ENCODE data around the gene EBI3.
"Not testable (repeated sequence)": the region's sequence is repeated elsewhere in the genome, so short reads cannot be mapped to it uniquely, and the experiment has no call there.

EBI3 gene

GRCh38 chr19:4199699-4200293, 29.5 kb upstream of the EBI3 start:
- DNase-seq (ENCODE audit: low read depth in 3 of 3, low spot score in 1 of 3), result no peak

- no peak for DNase-seq (ENCODE audit: low read depth in 3 of 3, low spot score in 1 of 3)
Measured at GRCh38 chr19:4200940-4201542, 28.3 kb upstream of the EBI3 start.

GRCh38 chr19:4201798-4202197, 27.5 kb upstream of the EBI3 start:
- DNase-seq (ENCODE audit: low read depth in 3 of 3, low spot score in 1 of 3), result no peak

GRCh38 chr19:4206818-4207484, 22.4 kb upstream of the EBI3 start:
- DNase-seq (ENCODE audit: low read depth in 3 of 3, low spot score in 1 of 3), result no peak

GRCh38 chr19:4208385-4209094, 20.8 kb upstream of the EBI3 start:
- DNase-seq (ENCODE audit: low read depth in 3 of 3, low spot score in 1 of 3), result no peak

- no peak for DNase-seq (ENCODE audit: low read depth in 3 of 3, low spot score in 1 of 3)
Measured at GRCh38 chr19:4210166-4210731, 19.1 kb upstream of the EBI3 start.

- DNase-seq (ENCODE audit: low read depth in 3 of 3, low spot score in 1 of 3), result no peak
Measured at GRCh38 chr19:4213116-4213515, 16.2 kb upstream of the EBI3 start.

- DNase-seq (ENCODE audit: low read depth in 3 of 3, low spot score in 1 of 3), result no peak
Measured at GRCh38 chr19:4215807-4216206, 13.5 kb upstream of the EBI3 start.

GRCh38 chr19:4216846-4217245, 12.5 kb upstream of the EBI3 start:
- DNase-seq (ENCODE audit: low read depth in 3 of 3, low spot score in 1 of 3), result no peak

- DNase-seq (ENCODE audit: low read depth in 3 of 3, low spot score in 1 of 3), result no peak
Measured at GRCh38 chr19:4217429-4218264, 11.7 kb upstream of the EBI3 start.

- not testable (repeated sequence) for DNase-seq (ENCODE audit: low read depth in 3 of 3, low spot score in 1 of 3)
Measured at GRCh38 chr19:4218523-4218922, 10.8 kb upstream of the EBI3 start.

GRCh38 chr19:4220188-4220587, 9.1 kb upstream of the EBI3 start:
- DNase-seq (ENCODE audit: low read depth in 3 of 3, low spot score in 1 of 3), result no peak

- no peak for DNase-seq (ENCODE audit: low read depth in 3 of 3, low spot score in 1 of 3)
Measured at GRCh38 chr19:4224470-4224869, 4.9 kb upstream of the EBI3 start.

GRCh38 chr19:4225885-4226284, 3.4 kb upstream of the EBI3 start:
- no peak for DNase-seq (ENCODE audit: low read depth in 3 of 3, low spot score in 1 of 3)

- DNase-seq (ENCODE audit: low read depth in 3 of 3, low spot score in 1 of 3), result no peak
Measured at GRCh38 chr19:4227771-4228170, 1.6 kb upstream of the EBI3 start.

GRCh38 chr19:4228765-4229178, 551 bp upstream of the EBI3 start:
- no peak for DNase-seq (ENCODE audit: low read depth in 3 of 3, low spot score in 1 of 3)

- DNase-seq (ENCODE audit: low read depth in 3 of 3, low spot score in 1 of 3), result not testable (repeated sequence)
Measured at GRCh38 chr19:4230237-4230636, 914 bp downstream of the EBI3 start.

- not testable (repeated sequence) for DNase-seq (ENCODE audit: low read depth in 3 of 3, low spot score in 1 of 3)
Measured at GRCh38 chr19:4231521-4231920, 2.2 kb downstream of the EBI3 start.

GRCh38 chr19:4232139-4232538, 2.8 kb downstream of the EBI3 start:
- DNase-seq (ENCODE audit: low read depth in 3 of 3, low spot score in 1 of 3), result not testable (repeated sequence)

- no peak for DNase-seq (ENCODE audit: low read depth in 3 of 3, low spot score in 1 of 3)
Measured at GRCh38 chr19:4232614-4233281, 3.4 kb downstream of the EBI3 start.

Measured in stimulated activated CD4-positive, alpha-beta T cell treated with anti-CD3 and anti-CD28 coated beads, TNF-alpha, amount 100 ng/mL, for 1 hour (primary cell).